ENCODE results near the gene CNOT4. TPM values are rescaled to one million over a fixed set of nuclear protein-coding genes. Genes with fewer than 3 reads are reported as not detected.

CNOT4 gene
- polyA plus RNA-seq (2011; rRNA removed) (15.8 and 16.4 TPM in 2 replicates), polyA plus RNA-seq (2017; fragmentation: RNase III; extraction: RNeasy Plus Mini Kit Qiagen cat#74134 plus additional on column Dnase treatment) (9.9 to 10.5 TPM (median 10.0 TPM) in 3 replicates), polyA minus RNA-seq (2011; rRNA and poly(A)+ RNA removed) (17.8 and 25.1 TPM in 2 replicates)
- 3.4 and 4.4 TPM in 2 replicates for polyA plus RNA-seq (2012; cell fraction: cytosol; rRNA removed)
- 6.0 and 6.3 TPM in 2 replicates for polyA plus RNA-seq (2012; cell fraction: nucleus; rRNA removed)

DNA sequence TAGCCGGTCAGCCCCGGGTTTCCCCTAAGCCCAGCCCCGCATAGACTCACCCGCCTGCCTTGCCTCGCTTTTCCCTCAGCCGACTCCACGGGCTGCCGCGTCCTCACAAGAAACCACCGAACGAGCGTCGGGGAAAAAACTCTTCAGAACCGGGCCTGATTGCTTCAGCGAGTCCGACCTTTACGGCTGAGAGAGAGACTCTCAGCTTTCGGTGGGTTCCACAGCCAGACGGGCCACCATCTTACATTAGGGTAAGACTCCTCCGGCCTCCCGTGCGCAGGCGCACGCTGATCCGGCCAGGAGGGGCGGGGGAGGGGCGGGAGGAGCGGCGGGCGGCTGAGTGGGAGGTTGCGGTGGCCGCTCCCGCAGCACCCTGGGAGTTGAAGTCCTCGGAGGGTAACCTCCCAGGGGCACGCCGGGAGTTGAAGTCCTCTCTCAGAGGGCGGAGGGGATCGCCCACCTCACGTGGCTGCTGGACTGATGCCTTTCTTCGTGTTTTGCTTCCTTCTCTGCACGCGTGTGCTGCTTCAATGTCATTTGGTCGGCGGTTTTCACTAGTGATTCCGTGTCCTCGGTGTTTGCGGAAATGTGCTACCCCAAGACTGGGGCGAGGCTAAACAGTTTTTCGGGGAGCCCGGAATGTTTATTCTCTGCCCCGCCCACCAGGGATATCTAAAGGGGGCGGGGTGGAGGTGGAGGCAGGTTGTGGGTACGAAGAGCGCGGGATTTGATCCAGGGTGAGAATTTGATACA is at the start of gene CNOT4:
Gene CNOT4, minus strand, starts transcription at position 264 of the 753 bp plus-strand sequence. CDS start 71,771 bp downstream, outside the sequence.
- WGBS (ENCODE audit: missing lambda C conversion rate), result 2% methylated on average over 41 of the region's 55 CpGs
- no peak for FAIRE-seq
- Histone ChIP-seq H3K9me3 (no peaks in the 10 kb centered on the region), H3K4me2 (peak within 1 kb of the TSS; percentile 86), H3K4me1 (peaks cover 20% of the 10 kb centered on the region), H3K27ac (peak within 1 kb of the TSS; percentile 93 to 96), H3K4me3 (peak within 1 kb of the TSS; percentile 69)
- peak; percentile 95 to 97 for ATAC-seq
- ChIA-PET POLR2A (interaction anchor here (0.6 kb wide), 2 partner anchors 14 to 112 kb away, joined by 3 to 5 read pairs; no protein-coding TSS in a partner anchor), CTCF (interaction anchor here (1.2 to 1.7 kb wide), 3 partner anchors 49 to 229 kb away, joined by 3 to 7 read pairs (median 4); no protein-coding TSS in a partner anchor)
- DNase-seq (ENCODE audit: low read depth in 1 of 2, low spot score in 1 of 2), result peak; percentile 92 to 97
- TF ChIP-seq USF2 (IDR thresholded peaks at IDR 0.05) (peak; percentile 76), SREBF2 (IDR thresholded peaks at IDR 0.05) (no peak), ZC3H11A (IDR thresholded peaks at IDR 0.05) (no peak), KDM5A (IDR thresholded peaks at IDR 0.05) (peak; percentile 85), JUN (IDR thresholded peaks at IDR 0.05) (peak in 1 of 2 experiments; percentile 83; a peak in 3 of 5 replicates), KDM1A (IDR thresholded peaks at IDR 0.05; ENCODE audit: low read depth) (no peak), HEYL (CRISPR knock-in tag; IDR thresholded peaks at IDR 0.05) (no peak), BCL3 (IDR thresholded peaks at IDR 0.05) (peak; percentile 64; the same call in 2 of the 3 replicates), CBX2 (IDR thresholded peaks at IDR 0.05; ENCODE audit: borderline replicate concordance, low read depth) (no peak), CHD2 (IDR thresholded peaks at IDR 0.05; ENCODE audit: low read length, partially characterized antibody) (peak; percentile 61), PHF8 (IDR thresholded peaks at IDR 0.05; ENCODE audit: borderline replicate concordance, low read depth) (peak; percentile 86), RNF2 (IDR thresholded peaks at IDR 0.05; ENCODE audit: borderline replicate concordance, low read depth) (no peak), RARB (CRISPR knock-in tag; IDR thresholded peaks at IDR 0.05) (no peak), ESRRA (IDR thresholded peaks at IDR 0.05; ENCODE audit: borderline replicate concordance, low read length) (no peak), JUNB (IDR thresholded peaks at IDR 0.05) (no peak), ZFP36 (IDR thresholded peaks at IDR 0.05; ENCODE audit: borderline replicate concordance, partially characterized antibody) (no peak), NPAS2 (CRISPR knock-in tag; IDR thresholded peaks at IDR 0.05; ENCODE audit: borderline replicate concordance) (peak; percentile 50; the same call in 1 of the 2 replicates), CTCF (IDR thresholded peaks at IDR 0.05) (no peak), MYC (IDR thresholded peaks at IDR 0.05; ENCODE audit: borderline replicate concordance, low read length) (peak; percentile 69), FOSL2 (IDR thresholded peaks at IDR 0.05) (no peak), FOSL2 (CRISPR knock-in tag; IDR thresholded peaks at IDR 0.05) (peak; percentile 18; the same call in 1 of the 2 replicates), POLR2A (IDR thresholded peaks at IDR 0.05; ENCODE audit: low read length) (peak; percentile 81), MAZ (IDR thresholded peaks at IDR 0.05; ENCODE audit: borderline replicate concordance, low read depth, low read length) (0 out of 2 replicates have a peak, but pooled peaks have one; percentile 21), GATA3 (IDR thresholded peaks at IDR 0.05; ENCODE audit: borderline replicate concordance) (no peak)
- TF ChIP-seq, protein P1, sequence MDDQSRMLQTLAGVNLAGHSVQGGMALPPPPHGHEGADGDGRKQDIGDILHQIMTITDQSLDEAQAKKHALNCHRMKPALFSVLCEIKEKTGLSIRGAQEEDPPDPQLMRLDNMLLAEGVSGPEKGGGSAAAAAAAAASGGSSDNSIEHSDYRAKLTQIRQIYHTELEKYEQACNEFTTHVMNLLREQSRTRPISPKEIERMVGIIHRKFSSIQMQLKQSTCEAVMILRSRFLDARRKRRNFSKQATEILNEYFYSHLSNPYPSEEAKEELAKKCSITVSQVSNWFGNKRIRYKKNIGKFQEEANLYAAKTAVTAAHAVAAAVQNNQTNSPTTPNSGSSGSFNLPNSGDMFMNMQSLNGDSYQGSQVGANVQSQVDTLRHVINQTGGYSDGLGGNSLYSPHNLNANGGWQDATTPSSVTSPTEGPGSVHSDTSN (IDR thresholded peaks at IDR 0.05), result no peak
- TF ChIP-seq, protein P2, sequence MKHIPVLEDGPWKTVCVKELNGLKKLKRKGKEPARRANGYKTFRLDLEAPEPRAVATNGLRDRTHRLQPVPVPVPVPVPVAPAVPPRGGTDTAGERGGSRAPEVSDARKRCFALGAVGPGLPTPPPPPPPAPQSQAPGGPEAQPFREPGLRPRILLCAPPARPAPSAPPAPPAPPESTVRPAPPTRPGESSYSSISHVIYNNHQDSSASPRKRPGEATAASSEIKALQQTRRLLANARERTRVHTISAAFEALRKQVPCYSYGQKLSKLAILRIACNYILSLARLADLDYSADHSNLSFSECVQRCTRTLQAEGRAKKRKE (CRISPR knock-in tag; IDR thresholded peaks at IDR 0.05; ENCODE audit: low read depth), result no peak
- TF ChIP-seq, protein P3, sequence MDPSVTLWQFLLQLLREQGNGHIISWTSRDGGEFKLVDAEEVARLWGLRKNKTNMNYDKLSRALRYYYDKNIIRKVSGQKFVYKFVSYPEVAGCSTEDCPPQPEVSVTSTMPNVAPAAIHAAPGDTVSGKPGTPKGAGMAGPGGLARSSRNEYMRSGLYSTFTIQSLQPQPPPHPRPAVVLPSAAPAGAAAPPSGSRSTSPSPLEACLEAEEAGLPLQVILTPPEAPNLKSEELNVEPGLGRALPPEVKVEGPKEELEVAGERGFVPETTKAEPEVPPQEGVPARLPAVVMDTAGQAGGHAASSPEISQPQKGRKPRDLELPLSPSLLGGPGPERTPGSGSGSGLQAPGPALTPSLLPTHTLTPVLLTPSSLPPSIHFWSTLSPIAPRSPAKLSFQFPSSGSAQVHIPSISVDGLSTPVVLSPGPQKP (IDR thresholded peaks at IDR 0.05; ENCODE audit: low read depth, low read length), result no peak
- TF ChIP-seq, protein P4, sequence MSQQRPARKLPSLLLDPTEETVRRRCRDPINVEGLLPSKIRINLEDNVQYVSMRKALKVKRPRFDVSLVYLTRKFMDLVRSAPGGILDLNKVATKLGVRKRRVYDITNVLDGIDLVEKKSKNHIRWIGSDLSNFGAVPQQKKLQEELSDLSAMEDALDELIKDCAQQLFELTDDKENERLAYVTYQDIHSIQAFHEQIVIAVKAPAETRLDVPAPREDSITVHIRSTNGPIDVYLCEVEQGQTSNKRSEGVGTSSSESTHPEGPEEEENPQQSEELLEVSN (IDR thresholded peaks at IDR 0.05; ENCODE audit: borderline replicate concordance, low read depth), result peak; percentile 94
- TF ChIP-seq, protein P5, sequence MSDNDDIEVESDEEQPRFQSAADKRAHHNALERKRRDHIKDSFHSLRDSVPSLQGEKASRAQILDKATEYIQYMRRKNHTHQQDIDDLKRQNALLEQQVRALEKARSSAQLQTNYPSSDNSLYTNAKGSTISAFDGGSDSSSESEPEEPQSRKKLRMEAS (IDR thresholded peaks at IDR 0.05), result peak; percentile 84
